Activated CD8-positive, alpha-beta memory T cell treated with anti-CD3 and anti-CD28 coated beads for 48 hours (primary cell): ENCODE measurements around the gene DBP.

Experiments
- DNase-seq, 3 experiments: peaks; one replicate each; pipeline ENCODE4 v3.0.0-alpha.2; 2020; ENCODE audit warnings: low read depth in 2 of 3, low spot score in 2 of 3

Gene DBP

GRCh38 chr19:48582168-48582567, 55.0 kb downstream of the DBP start:
- no peak for DNase-seq
